H1 (cell line): ENCODE results near the gene SHANK1. TPM values are rescaled to one million over a fixed set of nuclear protein-coding genes. Genes with fewer than 3 reads are reported as not detected.

Experiments
- CTCF ChIA-PET: fragments of 300-600 bp; sonication (Branson Sonifier 250); formaldehyde crosslinking; loops from one replicate; lab custom pipeline; 2021; ENCODE audit not compliant: partially characterized antibody; lab: Charles Lee
- POLR2A ChIA-PET: fragments of 300-600 bp; sonication (Branson Sonifier 250); formaldehyde crosslinking; loops from one replicate; lab custom pipeline; 2021; ENCODE audit warnings: inconsistent platforms; ENCODE audit not compliant: partially characterized antibody; lab: Charles Lee
- DNase-seq, 2 experiments: peaks; one replicate each; pipeline versions ENCODE4 v3.0.0 to v3.0.0-alpha.2; 2010 to 2022; ENCODE audit warnings: low spot score in 2 of 2, low read depth in 1 of 2, mixed read lengths in 1 of 2
- FAIRE-seq: peaks from 2 replicates; lab custom pipeline; 2011; peaks lifted over from hg19 to GRCh38; lab: Jason Lieb, UNC
- H2AFZ ChIP-seq: 2 replicates; pipeline ENCODE4 v1.8.1; 2012; ENCODE audit warnings: low read length, inconsistent platforms
- H2AK5ac ChIP-seq: 2 replicates; pipeline ENCODE4 v1.6.1; 2013; ENCODE audit warnings: low read depth, low read length
- H2BK120ac ChIP-seq: replicated peaks from 2 replicates; pipeline ENCODE3; 2013; ENCODE audit warnings: low read depth, low read length, inconsistent platforms
- H2BK12ac ChIP-seq: 2 replicates; pipeline ENCODE4 v1.6.1; 2013; ENCODE audit warnings: low read depth, low read length
- H2BK15ac ChIP-seq: 2 replicates; pipeline ENCODE4 v1.6.1; 2013; ENCODE audit warnings: low read length
- H2BK20ac ChIP-seq: 2 replicates; pipeline ENCODE4 v1.6.1; 2013; ENCODE audit warnings: low read length
- H2BK5ac ChIP-seq: 2 replicates; pipeline ENCODE4 v1.6.1; 2013; ENCODE audit warnings: low read depth, low read length
- H3K14ac ChIP-seq: 2 replicates; pipeline ENCODE4 v1.6.1; 2013; ENCODE audit warnings: inconsistent platforms; ENCODE audit not compliant: insufficient read length
- H3K18ac ChIP-seq: 2 replicates; pipeline ENCODE4 v1.6.1; 2013; ENCODE audit warnings: low read length; ENCODE audit errors: extremely low read depth
- H3K23ac ChIP-seq: 2 replicates; pipeline ENCODE4 v1.6.1; 2013; ENCODE audit warnings: inconsistent platforms; ENCODE audit not compliant: insufficient read length
- H3K23me2 ChIP-seq: 2 replicates; pipeline ENCODE4 v1.6.1; 2013; ENCODE audit warnings: low read depth, low read length
- H3K27ac ChIP-seq: 2 replicates; pipeline ENCODE4 v1.6.1; 2011; ENCODE audit warnings: low read depth, low read length, inconsistent platforms
- H3K27me3 ChIP-seq, 4 experiments: replicated peaks in 1 of 4; 1 replicate in 1 of 4; 2 replicates in 3 of 4; pipeline versions ENCODE4 v1.6.1 to v1.8.1; 2011 to 2013; ENCODE audit warnings: low read length in 3 of 4, mild to moderate bottlenecking in 3 of 4, inconsistent platforms in 2 of 4, mixed read lengths in 2 of 4, moderate library complexity in 1 of 4; ENCODE audit not compliant: control insufficient read depth in 3 of 4, insufficient read depth in 3 of 4; ENCODE audit errors: extremely low read depth in 1 of 4
- H3K36me3 ChIP-seq, 4 experiments: 2 replicates each; pipeline versions ENCODE4 v1.6.1 to v1.8.1; 2011 to 2013; ENCODE audit warnings: mild to moderate bottlenecking in 4 of 4, low read length in 3 of 4, moderate library complexity in 2 of 4, control low read depth in 1 of 4, inconsistent platforms in 1 of 4; ENCODE audit not compliant: insufficient read depth in 4 of 4, control insufficient read depth in 2 of 4
- H3K4ac ChIP-seq: replicated peaks from 2 replicates; pipeline ENCODE3; 2013; ENCODE audit warnings: low read length, low read depth, mixed read lengths, inconsistent platforms; ENCODE audit not compliant: insufficient read length
- H3K4me1 ChIP-seq, 4 experiments: replicated peaks in 1 of 4; 1 replicate in 1 of 4; 2 replicates in 3 of 4; pipeline versions ENCODE4 v1.6.1 to v1.8.1; 2011 to 2013; ENCODE audit warnings: low read length in 3 of 4, inconsistent platforms in 2 of 4, mixed read lengths in 1 of 4; ENCODE audit not compliant: insufficient read depth in 4 of 4, control insufficient read depth in 3 of 4
- H3K4me2 ChIP-seq, 2 experiments: 2 replicates each; pipeline versions ENCODE4 v1.6.1 to v1.8.1; 2011 to 2013; ENCODE audit warnings: low read depth in 2 of 2, low read length in 2 of 2, control low read depth in 1 of 2, inconsistent platforms in 1 of 2, mild to moderate bottlenecking in 1 of 2; ENCODE audit not compliant: insufficient read depth in 1 of 2
- H3K4me3 ChIP-seq, 4 experiments: fragments of 200-600, 300-600 bp in 1 of 4; sonication (generic), shearing (Covaris generic), sonication (Bioruptor Twin) in 1 of 4; 2 replicates each; pipeline versions ENCODE4 v1.5.1 to v1.8.1; 2011 to 2016; ENCODE audit warnings: low read length in 4 of 4, low read depth in 3 of 4, control low read depth in 2 of 4, inconsistent platforms in 2 of 4, mild to moderate bottlenecking in 2 of 4, mixed read lengths in 1 of 4, moderate library complexity in 1 of 4; ENCODE audit not compliant: insufficient read depth in 2 of 4; ENCODE audit errors: extremely low read depth in 1 of 4
- H3K56ac ChIP-seq: replicated peaks from 2 replicates; pipeline ENCODE3; 2013; ENCODE audit warnings: low read depth, mild to moderate bottlenecking, mixed read lengths, low read length, inconsistent platforms; ENCODE audit not compliant: insufficient read length
- H3K79me1 ChIP-seq: 2 replicates; pipeline ENCODE4 v1.6.1; 2013; ENCODE audit warnings: low read depth, low read length, control low read depth
- H3K79me2 ChIP-seq, 2 experiments: 2 replicates each; pipeline versions ENCODE4 v1.6.1 to v1.8.1; 2012 to 2013; ENCODE audit warnings: low read length in 2 of 2, mild to moderate bottlenecking in 2 of 2, inconsistent platforms in 1 of 2; ENCODE audit not compliant: insufficient read depth in 2 of 2, control insufficient read depth in 1 of 2
- H3K9ac ChIP-seq, 4 experiments: replicated peaks in 1 of 4; 1 replicate in 1 of 4; 2 replicates in 3 of 4; pipeline versions ENCODE4 v1.6.1 to v1.8.1; 2011 to 2013; ENCODE audit warnings: low read depth in 3 of 4, low read length in 3 of 4, control low read depth in 2 of 4, mild to moderate bottlenecking in 2 of 4, moderate library complexity in 2 of 4, inconsistent platforms in 1 of 4; ENCODE audit errors: extremely low read depth in 1 of 4
- H3K9me3 ChIP-seq, 2 experiments: 2 replicates each; pipeline versions ENCODE4 v1.6.1 to v1.8.1; 2012 to 2013; ENCODE audit warnings: mild to moderate bottlenecking in 2 of 2, moderate library complexity in 2 of 2, control low read depth in 1 of 2, inconsistent platforms in 1 of 2, low read depth in 1 of 2, low read length in 1 of 2, mixed read lengths in 1 of 2; ENCODE audit not compliant: insufficient read depth in 2 of 2
- H4K20me1 ChIP-seq, 2 experiments: replicated peaks in 1 of 2; 2 replicates each; pipeline versions ENCODE3 to v1.8.1; 2011 to 2013; ENCODE audit warnings: inconsistent platforms in 2 of 2, low read length in 2 of 2, mild to moderate bottlenecking in 1 of 2; ENCODE audit not compliant: insufficient read depth in 2 of 2, control insufficient read depth in 1 of 2
- H4K5ac ChIP-seq: 2 replicates; pipeline ENCODE4 v1.6.1; 2013; ENCODE audit warnings: low read length, low read depth, mixed read lengths, inconsistent platforms; ENCODE audit not compliant: insufficient read length
- H4K8ac ChIP-seq: 2 replicates; pipeline ENCODE4 v1.8.0; 2013; ENCODE audit warnings: mild to moderate bottlenecking, moderate library complexity, low read length, inconsistent platforms; ENCODE audit not compliant: insufficient read depth; ENCODE audit errors: extremely low read depth
- H4K91ac ChIP-seq: replicated peaks from 2 replicates; pipeline ENCODE3; 2013; ENCODE audit warnings: low read length, mixed read lengths, inconsistent platforms; ENCODE audit not compliant: insufficient read length
- CBX5 ChIP-seq: fragments of 300-800, 300-1000 bp; sonication (generic); IDR thresholded peaks from 2 replicates; pipeline ENCODE4 v1.7.1; 2016; ENCODE audit warnings: antibody characterized with exemption, low read length, low read depth
- CHD1 ChIP-seq: IDR thresholded peaks from 2 replicates; pipeline ENCODE4 v1.6.1; 2012; ENCODE audit warnings: low read depth, low read length, improper control_type of control experiment
- CHD2 ChIP-seq: IDR thresholded peaks from 2 replicates; pipeline ENCODE4 v1.6.1; 2012; ENCODE audit warnings: low read length, improper control_type of control experiment
- EGR1 ChIP-seq: IDR thresholded peaks from 2 replicates; pipeline ENCODE4 v1.6.1; 2011; ENCODE audit warnings: low read depth, low read length, borderline replicate concordance
- KDM5A ChIP-seq: fragments of 200-600 bp; IDR thresholded peaks from 2 replicates; pipeline ENCODE4 v1.7.1; 2012; ENCODE audit warnings: mild to moderate bottlenecking, low read length, inconsistent platforms, mixed read lengths
- POU5F1 ChIP-seq: IDR thresholded peaks from 2 replicates; pipeline ENCODE4 v1.6.1; 2011; ENCODE audit warnings: low read depth, mild to moderate bottlenecking, low read length, moderate library complexity
- SAP30 ChIP-seq: fragments of 300-600 bp; sonication (generic); IDR thresholded peaks from 2 replicates; pipeline ENCODE4 v1.7.1; 2012; ENCODE audit warnings: low read length, moderate library complexity, mild to moderate bottlenecking, inconsistent platforms; ENCODE audit not compliant: insufficient read depth, insufficient replicate concordance
- SIRT6 ChIP-seq: IDR thresholded peaks from one replicate; pipeline ENCODE4 v1.7.1; 2012; ENCODE audit warnings: low read length, inconsistent platforms
- SP1 ChIP-seq: IDR thresholded peaks from 2 replicates; pipeline ENCODE4 v1.6.1; 2011; ENCODE audit warnings: low read depth, low read length
- TBP ChIP-seq: IDR thresholded peaks from 2 replicates; pipeline ENCODE4 v1.6.1; 2011; ENCODE audit warnings: low read depth, low read length, improper control_type of control experiment
- YY1 ChIP-seq: IDR thresholded peaks from 2 replicates; pipeline ENCODE4 v1.6.1; 2011; ENCODE audit warnings: low read depth, mild to moderate bottlenecking, low read length
- WGBS, 2 experiments: shearing (Covaris generic) in 1 of 2; methylation state at CpG; one replicate each; pipeline versions ENCODE4 v1.1.6 to v1.1.7; 2013 to 2015; ENCODE audit warnings: low lambda C conversion rate in 2 of 2, mixed read lengths in 2 of 2, inconsistent platforms in 1 of 2, low coverage in 1 of 2, missing lambda C conversion rate in 1 of 2; ENCODE audit not compliant: insufficient replicate concordance in 2 of 2, insufficient coverage in 1 of 2, insufficient read length in 1 of 2; ENCODE audit errors: extremely low coverage in 1 of 2, missing lambda C conversion rate in 1 of 2; 5-methylcytosine and 5-hydroxymethylcytosine counted together
- polyA plus RNA-seq, 7 experiments: library from polyadenylated mRNA; depleted of rRNA in 3 of 7; stranded (reverse) in 5 of 7; unstranded in 2 of 7; fragments of >200 nt in 5 of 7; fragments of 200-250 nt in 2 of 7; gene quantifications; 1 replicate in 5 of 7; 2 replicates in 1 of 7; 4 replicates in 1 of 7; pipeline versions ENCODE4 v1.2.1 to v1.2.3, GENCODE V29; 2011 to 2013; ENCODE audit warnings: missing spikeins in 2 of 7, mixed read lengths in 2 of 7
- total RNA-seq: library from RNA; stranded (reverse); fragmentation: NEBNext Ultra II Directional; extraction: Animal tissue kit (Norgen Biotek cat#: 25700); gene quantifications from 2 replicates; pipeline ENCODE4 v1.2.1, GENCODE V29; 2021
- TF ChIP-seq, protein P1 (sequence below): IDR thresholded peaks from 2 replicates; pipeline ENCODE4 v1.6.1; 2012; ENCODE audit warnings: inconsistent platforms

SHANK1 gene
- total and polyA plus RNA-seq, 2 of the 8 experiments (the other 6 are each of a cell fraction or from before 2014, with no cell fraction given): 1.1 to 3.7 TPM

GRCh38 chr19:50696094-50696483 lies 23.5 kb downstream of the SHANK1 start:
- Histone ChIP-seq H3K4me1 (peaks cover 0 to 24% (median 21%) of the 10 kb centered on the region in 4 experiments; a peak in 6 of 7 replicates), H3K56ac (no peak overlapping the region), H2AFZ (no peak overlapping the region), H3K9me3 (no peaks in the 10 kb centered on the region), H3K14ac (no peak overlapping the region), H3K4me2 (peak overlapping the region; percentile 86 to 98), H2BK15ac (no peak overlapping the region), H2AK5ac (peak overlapping the region; percentile 53; the same call in 1 of the 2 replicates), H3K36me3 (no peaks in the 10 kb centered on the region), H3K23me2 (peaks cover 17% of the 10 kb centered on the region), H3K27me3 (peaks cover 9 to 75% (median 68%) of the 10 kb centered on the region in 4 experiments), H3K18ac (peak overlapping the region; percentile 78), H4K8ac (peak overlapping the region; percentile 57), H4K91ac (peak overlapping the region; percentile 54), H3K79me2 (no peaks in the 10 kb centered on the region), H4K20me1 (peaks cover 0 to 26% of the 10 kb centered on the region in 2 experiments), H2BK12ac (peak overlapping the region; percentile 71; the same call in 1 of the 2 replicates), H3K4ac (no peak overlapping the region), H4K5ac (no peak overlapping the region), H3K79me1 (no peaks in the 10 kb centered on the region), H2BK20ac (peak overlapping the region; percentile 72; the same call in 1 of the 2 replicates), H2BK120ac (no peak overlapping the region), H3K23ac (no peak overlapping the region), H3K27ac (no peak overlapping the region), H3K4me3 (peak overlapping the region; percentile 43 to 60 (median 48); a peak in 5 of 8 replicates), H2BK5ac (peak overlapping the region; percentile 44; the same call in 1 of the 2 replicates), H3K9ac (no peak overlapping the region)
- DNase-seq: no peak
- FAIRE-seq: no peak
- 61% methylated on average over 6 of the region's 15 CpGs; no CpG with 5 or more reads in 1 of the 2 experiments for WGBS, 2 experiments
- ChIA-PET CTCF (interaction anchor here (0.6 to 1.7 kb wide), 6 partner anchors 8 to 1198 kb away, joined by 3 to 11 read pairs (median 4); no protein-coding TSS in a partner anchor), POLR2A (interaction anchor here (0.5 to 1.6 kb wide), 5 partner anchors 9 to 86 kb away, joined by 3 to 5 read pairs (median 4); no protein-coding TSS in a partner anchor)
- TF ChIP-seq POU5F1: no peak
- TF ChIP-seq YY1: no peak
- TF ChIP-seq SP1: no peak
- no peak for TF ChIP-seq SAP30
- TF ChIP-seq CBX5: no peak
- TF ChIP-seq TBP: no peak
- TF ChIP-seq CHD2: no peak
- no peak for TF ChIP-seq KDM5A
- no peak for TF ChIP-seq EGR1
- TF ChIP-seq, protein P1, sequence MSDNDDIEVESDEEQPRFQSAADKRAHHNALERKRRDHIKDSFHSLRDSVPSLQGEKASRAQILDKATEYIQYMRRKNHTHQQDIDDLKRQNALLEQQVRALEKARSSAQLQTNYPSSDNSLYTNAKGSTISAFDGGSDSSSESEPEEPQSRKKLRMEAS: no peak
- no peak for TF ChIP-seq SIRT6
- no peak for TF ChIP-seq CHD1
